GM12874 (cell line): ENCODE measurements around the gene PERM1.

Source experiments
- CTCF ChIP-seq: IDR thresholded peaks from 2 replicates; pipeline ENCODE4 v1.5.1; 2011; ENCODE audit warnings: low read depth, mild to moderate bottlenecking, control low read depth, low read length, moderate library complexity; ENCODE audit not compliant: insufficient read depth

PERM1 gene

GRCh38 chr1:1023700-1024099, 41.8 kb upstream of the PERM1 start:
- TF ChIP-seq CTCF, result no peak

DNA sequence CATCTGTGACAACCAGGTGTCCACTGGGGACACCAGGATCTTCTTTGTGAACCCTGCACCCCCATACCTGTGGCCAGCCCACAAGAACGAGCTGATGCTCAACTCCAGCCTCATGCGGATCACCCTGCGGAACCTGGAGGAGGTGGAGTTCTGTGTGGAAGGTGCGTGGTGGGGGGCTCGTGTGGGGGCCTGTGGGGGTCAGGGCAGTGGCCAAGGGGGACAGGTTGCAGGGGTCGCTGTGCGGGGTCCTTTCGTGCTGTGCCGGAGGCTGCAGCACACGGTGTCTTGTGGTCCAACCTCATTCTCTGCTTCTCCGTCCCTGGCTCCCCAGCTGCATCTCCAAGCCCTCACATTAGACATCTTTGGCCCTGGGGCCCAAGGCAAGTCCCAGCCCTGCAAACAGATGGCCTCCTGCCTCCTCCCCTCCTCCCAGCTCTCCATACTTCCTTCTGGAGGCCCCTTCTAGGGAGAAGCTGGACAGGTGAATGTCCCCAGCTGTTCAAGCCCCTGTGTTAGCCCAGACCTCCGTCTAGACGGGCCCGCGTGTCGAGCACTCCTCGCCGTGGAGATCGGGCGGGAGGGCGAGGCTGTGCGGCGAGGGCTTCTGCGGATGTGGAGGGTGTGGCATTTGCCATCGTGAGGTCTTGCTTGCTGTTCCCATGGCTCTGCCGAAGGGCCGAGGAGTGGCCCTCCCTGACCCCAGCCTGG, 40.6 kb upstream of the PERM1 start:
- no peak for TF ChIP-seq CTCF

DNA sequence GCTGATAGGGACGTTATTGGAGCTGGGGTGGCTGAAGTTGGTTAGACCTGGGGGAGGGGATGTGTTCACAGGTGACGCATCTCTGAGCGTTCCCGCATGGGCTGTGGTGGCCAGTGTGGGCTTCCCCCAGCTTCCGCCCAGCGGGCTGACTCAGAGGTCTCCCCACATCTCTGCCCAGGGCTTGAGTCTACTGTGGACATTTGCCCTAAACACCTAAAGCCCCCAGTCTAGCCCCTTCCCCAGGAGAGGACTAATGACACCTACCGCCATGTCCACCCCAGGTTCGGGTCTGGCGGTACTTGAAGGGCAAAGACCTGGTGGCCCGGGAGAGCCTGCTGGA, 40.0 kb upstream of the PERM1 start:
- no peak for TF ChIP-seq CTCF

DNA sequence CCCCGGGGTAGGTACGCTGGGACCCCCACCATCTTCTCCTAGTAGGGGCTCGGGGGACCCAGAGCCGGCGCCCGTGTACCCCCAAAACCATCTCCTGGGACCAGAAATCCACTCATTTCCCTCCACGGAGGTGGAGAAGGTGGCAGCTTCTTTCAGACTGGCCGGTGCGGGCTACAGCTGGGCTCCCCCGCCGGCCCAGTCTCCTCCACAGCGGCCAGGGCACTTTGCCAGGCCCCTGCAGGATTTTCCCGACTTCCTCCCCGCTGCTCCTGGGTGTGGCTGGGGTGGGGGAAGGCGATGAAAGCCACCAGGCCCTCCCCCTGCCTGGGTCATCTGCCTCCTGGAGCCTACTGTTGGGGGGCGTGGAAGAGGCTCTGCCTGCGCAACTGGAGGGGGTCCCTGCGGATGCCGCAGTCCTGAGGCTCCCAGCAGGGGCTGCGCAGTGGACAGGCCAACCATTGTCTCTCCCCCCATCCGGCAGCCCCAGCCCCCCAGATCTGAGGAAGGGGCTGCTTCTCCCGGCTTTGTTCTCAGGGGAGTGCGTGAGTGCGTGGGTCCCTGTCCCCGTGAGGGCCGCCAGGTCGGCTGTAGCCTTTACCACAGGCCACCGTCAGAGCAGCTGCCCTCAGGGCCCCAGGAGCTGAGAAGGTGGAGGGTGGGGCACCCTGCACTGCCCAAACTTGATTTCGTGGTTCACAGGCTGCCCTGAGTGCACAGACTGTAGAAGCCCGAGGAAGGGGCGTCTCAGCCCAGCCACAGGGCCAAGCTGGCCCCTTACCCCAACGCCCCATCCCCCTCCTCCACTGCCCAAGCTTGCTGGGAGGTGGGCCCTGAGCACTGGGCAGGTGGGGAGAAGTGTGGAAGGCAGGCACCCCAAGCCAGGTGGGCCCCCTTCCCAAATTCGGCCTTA, 39.4 kb upstream of the PERM1 start:
- no peak for TF ChIP-seq CTCF

DNA sequence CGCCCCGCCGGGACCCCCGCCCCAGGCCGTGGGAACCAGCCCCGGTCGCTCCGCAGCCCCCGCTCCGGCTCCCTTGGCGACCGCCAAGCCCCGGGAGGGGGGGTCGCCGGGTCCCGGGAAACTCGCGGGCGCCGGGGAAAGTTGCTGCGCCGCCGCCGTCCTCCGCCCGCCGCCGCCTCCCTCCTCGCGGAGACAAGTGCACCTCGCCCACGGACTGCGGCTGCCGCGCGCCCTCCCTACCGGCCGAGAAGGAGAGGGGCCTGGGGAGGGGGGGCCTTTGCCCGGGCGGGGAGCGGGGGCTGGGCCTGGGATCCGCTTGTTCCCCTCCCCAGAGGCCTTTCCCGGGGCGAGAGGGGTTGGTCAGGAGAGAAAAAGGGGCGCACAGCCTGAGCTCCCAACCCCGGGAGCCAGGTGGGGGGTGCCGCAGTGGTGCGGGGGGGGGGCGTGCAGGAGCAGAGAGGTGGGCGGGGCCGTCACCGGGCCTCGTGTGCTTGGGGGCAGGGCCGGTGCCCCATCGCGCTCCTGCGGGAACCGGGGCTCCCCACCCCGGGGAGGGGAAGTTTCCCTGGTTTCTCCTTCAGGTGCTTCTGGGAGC, 38.6 kb upstream of the PERM1 start:
- TF ChIP-seq CTCF, result no peak

DNA sequence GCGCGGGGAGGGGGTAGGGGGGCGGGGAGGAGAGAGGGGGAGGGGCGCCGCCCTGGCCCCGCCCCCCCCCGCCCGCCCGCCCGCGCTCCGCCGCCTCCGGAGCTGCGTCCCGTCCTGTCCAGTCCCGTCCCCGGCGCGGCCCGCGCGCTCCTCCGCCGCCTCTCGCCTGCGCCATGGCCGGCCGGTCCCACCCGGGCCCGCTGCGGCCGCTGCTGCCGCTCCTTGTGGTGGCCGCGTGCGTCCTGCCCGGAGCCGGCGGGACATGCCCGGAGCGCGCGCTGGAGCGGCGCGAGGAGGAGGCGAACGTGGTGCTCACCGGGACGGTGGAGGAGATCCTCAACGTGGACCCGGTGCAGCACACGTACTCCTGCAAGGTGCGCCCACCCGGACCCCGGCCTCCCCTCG, 38.1 kb upstream of the PERM1 start, which contains the start of gene AGRN:
Gene AGRN (plus strand): TSS at position 121 of the 405 bp plus-strand sequence. CDS start 53 bp downstream, at position 174.
- TF ChIP-seq CTCF, result no peak
